HG02973 (cell line): ENCODE measurements around the gene CD83.
"Not testable (repeated sequence)": the region's sequence is repeated elsewhere in the genome, so short reads cannot be mapped to it uniquely, and the experiment has no call there.

Source experiments
- ATAC-seq: cut with Tn5 transposase; IDR thresholded peaks from one replicate; pipeline ENCODE4 v1.9.1; 2021; ENCODE audit warnings: moderate library complexity; ENCODE audit not compliant: unreplicated experiment

The CD83 gene

DNA sequence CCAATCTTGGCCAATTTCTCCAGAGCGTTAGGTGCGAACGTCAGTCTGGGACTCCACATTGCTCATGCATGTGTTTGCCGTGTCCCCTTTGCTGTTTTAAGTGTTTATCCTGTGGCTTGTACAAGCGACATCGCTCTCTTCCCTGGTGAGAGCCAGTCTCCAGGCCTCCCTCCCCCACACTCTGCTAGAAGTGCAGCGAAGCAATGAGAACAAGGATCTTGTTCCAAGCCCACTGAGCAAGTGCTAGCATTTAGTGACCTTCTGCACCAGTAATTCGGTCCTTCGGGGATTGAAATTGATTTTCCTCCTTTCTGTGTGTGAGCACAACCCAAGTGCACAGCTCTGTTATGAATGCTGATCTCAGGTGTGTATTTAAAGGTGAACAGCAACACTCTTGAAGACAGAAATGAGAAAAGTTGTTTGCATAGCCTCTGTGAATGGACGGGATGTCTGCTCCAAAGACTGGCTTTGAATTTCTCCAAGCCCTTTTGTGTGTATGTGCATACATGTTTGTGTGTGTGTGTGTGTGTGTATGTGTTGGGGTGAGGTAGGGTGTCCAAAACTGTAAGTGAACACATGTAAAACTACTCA is 29.0 kb downstream of the CD83 start:
- no peak for ATAC-seq

DNA sequence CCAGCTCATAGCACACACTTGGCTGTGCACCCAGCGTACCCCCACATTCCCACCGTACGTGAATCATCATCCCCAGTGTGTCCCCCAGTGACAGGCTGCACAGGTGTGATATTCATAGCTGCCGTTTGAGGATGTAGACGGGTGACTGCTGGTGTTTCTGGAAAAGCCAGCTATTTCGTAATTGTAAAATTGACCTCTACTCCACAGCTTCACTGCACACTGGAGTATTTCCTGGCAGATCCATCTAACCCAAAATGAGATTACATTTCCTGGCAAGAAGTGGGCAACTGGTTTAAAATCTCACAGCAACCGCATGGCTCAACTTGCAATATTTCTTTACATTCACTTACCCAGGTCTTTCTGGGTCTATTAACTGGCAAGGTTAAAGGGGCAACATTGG is 30.3 kb downstream of the CD83 start:
- no peak for ATAC-seq

DNA sequence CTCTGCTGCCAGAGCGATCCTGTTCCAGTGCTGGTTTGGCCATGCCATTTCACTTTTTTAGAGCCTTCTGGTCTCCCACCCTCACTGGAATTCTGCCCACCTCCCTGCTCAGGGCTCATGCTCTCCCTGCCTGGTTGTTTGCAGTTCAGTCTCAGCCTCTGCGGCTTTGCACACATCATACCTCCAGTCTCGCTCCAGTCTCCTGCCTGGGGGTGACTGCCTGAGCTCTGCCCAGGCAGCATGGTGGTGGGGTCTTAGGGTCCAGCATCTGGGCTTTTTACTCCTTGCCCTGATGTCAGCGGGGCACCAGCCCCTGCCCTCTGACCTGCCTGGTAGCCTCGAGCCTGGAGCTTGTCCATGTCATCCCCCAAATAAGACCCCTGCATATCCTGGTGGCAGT is 30.9 kb downstream of the CD83 start:
- ATAC-seq, result no peak

DNA sequence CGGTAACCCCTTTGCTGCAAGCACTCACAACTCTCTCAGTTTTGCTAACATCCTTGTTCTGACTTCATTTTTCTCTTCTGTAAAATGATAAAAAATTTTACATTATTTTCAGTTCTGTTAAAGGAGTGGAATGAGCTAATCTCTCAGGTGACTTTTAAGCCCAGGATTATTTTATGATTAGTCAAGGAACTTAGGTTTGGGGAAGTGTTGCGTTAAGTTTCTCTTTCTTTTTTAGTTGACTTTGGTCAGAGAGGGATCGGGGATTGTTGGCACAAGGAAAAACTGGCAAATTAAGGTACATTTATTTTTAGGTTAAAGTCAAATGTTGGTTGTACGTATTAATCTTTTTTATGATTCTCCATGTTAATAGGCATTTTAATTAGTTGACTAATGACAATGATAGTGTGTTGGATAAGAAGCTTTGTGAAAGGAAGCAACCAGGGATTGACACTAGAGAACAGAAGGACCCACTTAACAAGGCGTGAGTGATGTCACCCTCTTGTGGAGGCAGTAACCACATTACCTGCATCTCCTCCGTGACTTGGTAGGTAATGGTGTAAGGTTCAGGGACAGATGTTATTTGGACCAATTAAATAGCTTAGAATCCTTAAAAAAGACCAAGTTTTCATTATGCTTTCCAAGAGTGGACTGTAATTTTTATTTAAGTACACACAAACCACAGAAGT is 31.6 kb downstream of the CD83 start:
- ATAC-seq, result no peak

DNA sequence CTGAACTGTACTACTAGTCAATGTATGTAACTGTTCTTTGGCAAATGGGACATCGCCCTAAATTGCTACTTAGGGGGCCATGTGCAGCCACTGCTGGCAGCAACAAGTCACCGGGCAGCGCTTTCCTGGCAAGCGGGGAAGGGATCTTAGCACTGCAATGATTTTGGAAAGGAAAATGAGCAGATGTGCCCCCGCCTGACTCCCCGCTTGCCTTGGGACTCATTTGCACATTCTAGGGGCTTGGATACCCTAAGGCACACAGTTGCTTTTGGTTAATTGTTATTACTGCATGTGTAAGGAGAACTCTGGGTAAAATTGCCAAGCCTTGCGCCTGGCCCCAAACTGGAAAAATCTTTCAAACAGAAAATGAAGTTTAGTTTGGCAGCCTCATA is 32.2 kb downstream of the CD83 start:
- ATAC-seq, result no peak

DNA sequence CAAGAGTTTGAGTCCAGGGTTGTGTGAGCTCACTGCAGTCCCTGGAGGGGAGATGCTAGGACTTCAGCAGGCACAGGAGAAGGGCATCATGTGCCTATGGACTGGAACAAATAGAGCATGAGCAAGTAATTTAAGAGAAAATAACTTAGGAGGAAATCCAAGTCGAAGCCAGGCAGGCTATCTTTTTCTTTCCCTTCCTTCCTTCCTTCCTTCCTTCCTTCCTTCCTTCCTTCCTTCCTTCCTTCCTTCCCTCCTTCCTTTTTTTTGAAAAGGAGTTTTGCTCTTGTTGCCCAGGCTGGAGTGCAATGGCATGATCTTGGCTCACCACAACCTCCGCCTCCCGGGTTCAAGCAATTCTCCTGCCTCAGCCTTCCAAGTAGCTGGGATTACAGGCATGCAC is 33.7 kb downstream of the CD83 start:
- ATAC-seq, result not testable (repeated sequence)

DNA sequence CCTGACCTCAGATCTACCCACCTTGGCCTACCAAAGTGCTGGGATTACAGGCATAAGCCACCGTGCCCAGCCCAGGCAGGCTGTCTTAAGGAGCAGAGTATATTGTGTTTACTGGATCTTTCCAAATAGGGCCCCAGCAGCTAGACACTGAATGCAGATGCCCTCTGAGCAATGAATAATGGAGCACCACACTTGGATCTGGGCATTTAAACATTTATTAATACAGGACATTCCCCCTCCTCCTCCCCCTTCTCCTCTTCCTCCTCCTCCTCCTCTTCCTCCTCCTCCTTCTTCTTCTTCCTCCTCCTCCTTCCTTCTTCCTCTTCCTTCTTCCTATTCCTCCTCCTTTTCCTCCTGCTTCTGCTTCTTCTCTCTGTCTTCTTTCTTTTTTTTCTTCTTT is 34.2 kb downstream of the CD83 start:
- ATAC-seq, result no peak

DNA sequence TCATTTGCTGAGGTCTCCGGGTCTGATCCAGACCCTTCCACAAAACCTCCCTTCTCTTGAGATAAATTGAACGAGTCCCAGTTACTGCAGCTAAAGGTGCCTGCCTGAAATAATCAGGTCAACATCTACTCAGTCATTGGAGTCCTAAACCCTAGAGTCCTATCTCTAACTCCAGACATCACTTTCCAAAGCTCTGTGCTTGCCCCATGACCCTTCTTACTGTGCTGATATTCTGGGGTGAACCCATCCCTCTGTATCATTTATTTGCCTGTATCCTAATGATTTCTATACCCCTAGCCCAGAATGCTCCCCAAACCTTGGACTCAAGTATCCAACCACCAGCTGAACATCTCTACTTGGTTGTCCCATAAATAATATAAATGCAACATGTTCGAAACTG is 35.7 kb downstream of the CD83 start:
- no peak for ATAC-seq

DNA sequence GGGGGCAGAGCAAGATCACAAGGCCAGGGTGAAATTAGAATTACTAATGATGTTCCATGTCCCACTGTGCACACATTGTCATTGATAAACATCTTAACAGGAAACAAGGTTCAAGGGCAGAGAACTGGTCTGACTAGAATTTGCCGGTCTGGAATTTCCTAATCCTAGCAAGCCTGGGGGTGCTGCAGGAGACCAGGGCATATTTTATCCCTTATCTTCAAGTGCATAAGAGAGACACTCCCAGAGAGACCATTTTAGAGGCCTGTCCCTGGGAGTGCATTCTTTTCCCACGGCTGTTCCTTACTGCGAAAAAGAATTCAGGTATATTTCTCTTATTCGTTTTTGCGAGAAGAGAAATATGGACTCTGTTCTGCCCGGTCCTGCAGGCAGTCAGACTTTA is 41.5 kb downstream of the CD83 start:
- ATAC-seq, result no peak

DNA sequence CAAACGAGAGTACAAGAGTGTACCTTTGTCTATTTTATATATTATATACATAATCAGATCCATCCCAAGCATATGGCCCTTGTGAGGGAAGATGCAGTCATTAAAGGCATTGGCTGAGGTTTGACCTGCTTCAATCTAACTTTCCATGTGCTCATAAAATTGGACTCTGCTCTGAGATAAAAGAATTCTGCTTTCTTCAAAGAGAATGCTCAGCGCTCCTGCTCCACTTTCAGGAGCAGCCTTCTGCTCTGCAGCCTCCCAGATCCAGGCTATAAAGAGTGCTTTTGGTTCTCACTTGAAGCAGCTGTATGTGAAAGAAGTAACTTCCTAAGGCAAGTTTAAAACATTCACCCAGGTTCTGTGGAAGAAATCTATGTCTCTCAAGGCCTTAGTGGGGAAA is 45.3 kb downstream of the CD83 start:
- ATAC-seq, result no peak

DNA sequence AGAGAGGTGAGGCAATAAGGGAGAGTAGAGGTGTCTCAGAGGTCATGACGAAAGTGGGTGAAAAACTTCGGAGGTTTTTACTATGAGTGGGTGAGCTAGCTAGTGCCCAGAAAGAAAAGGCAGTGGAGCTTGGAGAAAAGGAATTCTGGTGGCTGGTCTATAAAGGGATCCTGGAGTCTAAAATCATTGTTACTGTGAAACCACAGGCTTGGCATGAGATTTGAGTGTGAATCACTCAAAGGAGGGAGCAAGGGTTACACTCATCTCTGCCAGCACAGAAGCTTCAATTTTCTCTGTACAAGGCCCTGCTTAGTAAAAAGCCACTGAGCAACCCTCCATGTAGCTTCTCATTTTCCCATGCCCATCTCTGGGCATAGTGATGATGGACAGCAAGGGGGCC is 47.5 kb downstream of the CD83 start:
- no peak for ATAC-seq

DNA sequence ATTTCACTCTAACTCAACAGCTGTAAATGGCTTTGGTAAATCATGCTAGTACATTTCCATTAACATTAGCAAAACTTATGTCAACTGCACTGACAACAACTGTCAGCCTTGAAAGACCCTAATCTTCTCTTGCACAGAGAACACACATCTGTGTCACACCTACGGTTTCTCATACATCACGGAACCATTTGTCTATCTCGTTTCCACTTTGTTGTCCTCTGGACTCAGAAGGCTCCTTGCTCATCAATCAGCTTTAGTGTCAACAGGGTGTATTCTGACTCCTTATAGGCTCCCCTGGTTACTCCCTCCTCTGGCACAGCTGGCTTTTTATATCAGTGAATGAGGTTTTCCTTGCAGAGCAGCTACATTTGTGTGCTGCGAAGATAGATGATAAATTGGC is 49.3 kb downstream of the CD83 start:
- no peak for ATAC-seq

DNA sequence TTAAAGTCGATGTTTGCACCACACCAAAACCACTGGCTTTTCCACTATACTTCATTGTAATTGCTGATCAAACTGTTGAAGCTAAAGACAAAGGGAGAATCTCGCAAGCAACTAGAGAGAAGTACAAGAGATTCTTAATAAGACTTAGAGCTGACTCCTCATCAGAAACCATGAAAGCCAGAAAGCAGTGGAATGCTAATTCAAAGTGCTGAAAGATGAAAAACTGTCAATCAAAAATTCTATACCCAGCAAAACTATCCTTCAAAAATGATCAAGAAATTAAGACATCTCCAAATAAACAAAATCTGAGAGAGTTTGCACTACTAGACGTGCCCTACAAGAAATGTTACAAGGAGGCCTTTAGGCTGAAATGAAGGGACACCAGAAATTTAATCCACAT is 52.6 kb downstream of the CD83 start:
- ATAC-seq, result no peak

DNA sequence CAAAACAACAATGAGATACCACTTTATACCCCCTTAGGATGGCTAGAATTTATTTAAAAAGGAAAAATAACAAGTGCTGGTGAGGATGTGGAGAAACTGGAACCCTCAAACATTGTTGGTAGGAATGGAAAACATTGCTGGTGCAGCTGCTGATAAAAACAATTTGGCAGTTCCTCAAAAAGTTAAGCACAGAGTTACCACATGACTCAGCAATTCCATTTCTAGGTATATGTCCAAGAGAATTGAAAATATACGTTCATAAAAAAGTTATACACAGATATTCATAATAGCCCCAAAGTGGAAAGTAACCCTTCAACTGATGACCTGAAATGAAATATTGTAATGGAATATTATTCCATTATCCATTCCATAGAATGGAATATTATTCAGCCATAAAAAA is 55.0 kb downstream of the CD83 start:
- ATAC-seq, result no peak

DNA sequence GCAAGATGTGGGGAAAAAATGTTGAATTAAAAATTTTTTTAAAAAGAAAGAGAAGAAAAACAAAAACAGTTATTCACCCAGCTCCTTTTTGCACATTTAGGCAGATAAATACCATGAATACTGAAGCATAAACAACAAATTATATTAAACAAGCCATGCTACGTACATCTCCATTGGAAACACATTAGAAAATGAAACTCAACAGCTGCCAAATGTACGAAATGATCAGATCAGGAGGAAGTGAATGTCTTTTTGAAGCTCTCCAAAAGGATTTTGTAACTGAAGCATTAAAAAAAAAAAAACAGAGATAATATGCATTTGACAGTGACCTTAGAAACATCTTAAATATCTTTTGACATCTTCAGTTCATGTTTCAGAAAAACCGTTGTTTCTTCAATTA is 56.7 kb downstream of the CD83 start:
- no peak for ATAC-seq

DNA sequence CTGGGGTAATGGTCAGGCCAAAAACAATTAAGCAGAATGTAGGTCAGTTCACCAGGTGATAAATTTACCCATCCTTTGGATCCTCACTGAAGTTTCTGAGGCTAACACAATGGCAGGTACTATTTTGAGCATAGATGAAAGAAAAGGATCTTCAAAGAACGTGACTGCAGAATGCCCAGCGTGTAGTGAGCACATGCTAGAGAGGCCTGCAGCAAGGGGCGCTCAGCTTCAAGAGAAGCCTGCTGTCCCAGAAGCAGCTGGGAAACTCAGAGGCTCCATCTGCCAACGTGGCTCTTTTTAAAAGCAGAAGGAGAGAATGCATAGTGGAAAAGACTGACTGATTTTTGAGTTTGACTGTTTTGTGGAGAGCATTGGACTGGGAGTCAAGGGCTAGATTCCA is 57.4 kb downstream of the CD83 start:
- no peak for ATAC-seq

DNA sequence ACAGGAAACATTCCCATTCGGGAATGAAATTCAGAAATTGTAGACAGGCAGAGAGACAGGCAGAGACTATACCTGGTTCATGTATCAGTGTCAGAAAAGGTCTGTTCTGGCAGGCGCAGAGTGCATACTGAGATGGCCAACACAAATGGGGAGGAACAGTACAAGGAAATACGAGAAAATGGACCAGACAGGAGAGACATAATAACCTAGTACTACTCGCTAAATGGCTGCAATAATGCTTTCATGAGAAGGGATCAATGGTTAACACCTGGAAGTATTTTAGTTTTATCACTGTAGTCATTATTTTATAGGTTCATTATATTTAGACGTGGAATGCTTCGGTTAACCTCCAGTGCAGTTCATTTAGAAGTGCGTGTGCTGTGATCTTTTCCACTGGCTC is 58.9 kb downstream of the CD83 start:
- no peak for ATAC-seq

DNA sequence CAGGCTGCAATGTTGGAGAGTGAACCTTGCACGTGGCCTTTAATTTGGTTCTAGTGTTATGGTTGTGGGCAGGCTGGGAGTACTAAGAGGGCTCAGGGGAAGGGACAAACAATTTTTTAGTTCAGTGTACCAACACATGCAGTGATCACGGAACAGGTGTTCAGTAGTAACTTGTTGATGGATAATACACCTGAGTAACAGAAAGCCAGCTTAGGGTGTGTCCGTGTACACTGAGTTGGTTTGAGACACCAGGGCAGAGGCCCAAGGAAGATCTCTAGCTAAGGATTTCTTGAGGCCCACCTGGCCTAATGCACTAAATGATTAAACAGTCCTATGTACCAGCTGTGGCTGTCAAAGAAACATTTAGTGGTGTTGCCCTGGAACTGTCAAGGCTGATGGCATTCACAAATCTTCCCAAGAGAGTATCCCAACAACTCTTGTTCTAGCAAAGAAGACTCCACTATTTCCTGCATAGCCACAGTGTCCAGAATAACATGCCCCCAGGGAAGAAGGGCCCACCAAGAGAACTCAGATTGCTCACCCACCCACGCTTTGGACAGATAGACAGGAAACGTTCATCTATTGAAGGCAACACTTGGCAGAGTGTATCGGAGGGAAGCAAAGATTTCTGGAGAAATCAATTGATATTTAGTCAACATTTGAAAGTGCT is 60.0 kb downstream of the CD83 start:
- no peak for ATAC-seq

DNA sequence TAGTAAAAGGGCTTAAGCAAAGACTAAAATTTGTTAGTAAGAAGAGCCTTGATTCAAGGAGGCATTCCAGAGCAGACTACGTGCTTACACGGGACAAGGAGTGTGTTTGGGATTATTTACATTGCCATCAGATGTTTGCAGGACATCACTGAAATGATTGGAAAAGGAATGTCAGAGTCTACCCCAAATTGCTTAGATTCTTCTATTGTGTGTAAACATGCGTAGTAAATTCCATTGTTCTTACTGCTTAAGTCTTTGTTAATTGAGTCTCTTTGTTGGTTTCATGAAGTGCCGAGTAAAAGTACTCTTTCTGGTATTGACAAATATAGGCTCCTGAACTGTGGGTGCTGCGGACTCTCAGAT is 60.5 kb downstream of the CD83 start:
- no peak for ATAC-seq

DNA sequence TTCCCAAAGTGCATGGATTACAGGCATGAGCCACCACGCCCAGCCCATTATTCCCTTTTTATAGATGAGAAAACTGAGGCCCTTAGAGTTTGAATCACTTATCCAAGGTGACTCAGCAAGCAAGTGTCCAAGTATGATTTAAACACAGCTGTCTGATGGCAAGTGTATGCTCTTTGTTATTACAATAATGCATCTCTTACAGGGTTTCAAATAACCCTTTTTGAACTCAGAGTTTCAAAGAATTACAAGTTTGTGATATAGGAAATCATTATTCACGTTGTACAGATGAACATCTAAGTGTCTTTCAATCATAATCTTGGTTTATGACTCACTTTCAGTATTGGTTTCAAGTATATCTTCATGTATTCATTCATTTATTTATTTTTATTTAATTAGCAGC is 63.0 kb downstream of the CD83 start:
- no peak for ATAC-seq

DNA sequence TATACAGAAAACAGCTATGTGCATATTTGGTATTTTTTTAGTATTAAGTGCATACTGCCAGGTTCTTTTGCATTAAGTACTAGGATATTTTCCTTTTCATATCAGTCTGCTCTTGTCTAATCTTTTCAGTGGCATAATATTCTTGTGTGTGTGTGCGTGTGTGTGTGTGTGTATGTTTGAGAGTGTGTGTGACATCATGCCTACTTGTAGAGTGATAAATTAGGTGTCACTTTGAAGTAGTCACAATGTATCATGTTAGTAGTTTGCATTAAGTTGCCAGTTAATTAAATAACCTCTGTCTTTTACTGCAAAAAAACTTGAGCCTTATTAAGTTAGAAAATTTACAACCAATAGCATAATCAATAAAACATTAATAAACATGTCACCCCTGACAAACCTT is 65.3 kb downstream of the CD83 start:
- no peak for ATAC-seq
